PC-9 (cell line): ENCODE data around the gene ZNF469. TPM values are rescaled to one million over a fixed set of nuclear protein-coding genes. Genes with fewer than 3 reads are reported as not detected.

Experiments used
- BruUV-seq: library from RNA; stranded (reverse); fragments of 400-500 nt; replicated peaks from 2 replicates; lab custom pipeline; 2021; lab: Mats Ljungman, UMichigan
- CTCF ChIA-PET: fragments of 300-600 bp; sonication (Branson Sonifier 250); formaldehyde crosslinking; loops from one replicate; lab custom pipeline; 2022; ENCODE audit warnings: antibody characterized with exemption; lab: Charles Lee
- POLR2A ChIA-PET: fragments of 300-600 bp; sonication (Branson Sonifier 250); formaldehyde crosslinking; loops from one replicate; lab custom pipeline; 2022; ENCODE audit warnings: antibody characterized with exemption; ENCODE audit not compliant: unreplicated experiment; lab: Charles Lee
- DNase-seq, 2 experiments: peaks; one replicate each; pipeline versions ENCODE4 v3.0.0 to v3.0.0-alpha.2; 2015 to 2022; ENCODE audit warnings: mixed read lengths in 1 of 2
- H2AFZ ChIP-seq: fragments of 200-600 bp; sonication (generic); 2 replicates; pipeline ENCODE4 v1.8.1; 2017; ENCODE audit warnings: antibody characterized with exemption
- H3F3A ChIP-seq: fragments of 200-600 bp; sonication (generic); 2 replicates; pipeline ENCODE4 v1.8.1; 2017; ENCODE audit warnings: antibody characterized with exemption, mild to moderate bottlenecking, low read depth; ENCODE audit not compliant: insufficient read depth
- H3K27ac ChIP-seq: fragments of 200-600 bp; sonication (generic); 2 replicates; pipeline ENCODE4 v1.6.1; 2016; ENCODE audit warnings: mixed run types
- H3K27me3 ChIP-seq: fragments of 200-600 bp; sonication (generic); 2 replicates; pipeline ENCODE4 v1.6.1; 2016; ENCODE audit warnings: low read depth, mixed run types; ENCODE audit not compliant: insufficient read depth
- H3K36me3 ChIP-seq: fragments of 200-600 bp; sonication (generic); 2 replicates; pipeline ENCODE4 v1.6.1; 2016; ENCODE audit warnings: low read depth, mixed run types
- H3K4me1 ChIP-seq: fragments of 200-600 bp; sonication (generic); replicated peaks from 2 replicates; pipeline ENCODE4 v1.6.1; 2016; ENCODE audit warnings: mixed run types; ENCODE audit not compliant: insufficient read depth
- H3K4me2 ChIP-seq: fragments of 200-600 bp; sonication (generic); 2 replicates; pipeline ENCODE4 v1.6.1; 2017; ENCODE audit warnings: mixed run types
- H3K4me3 ChIP-seq: fragments of 200-600 bp; sonication (generic); 2 replicates; pipeline ENCODE4 v1.6.1; 2016; ENCODE audit warnings: mixed run types
- H3K79me2 ChIP-seq: fragments of 200-600 bp; sonication (generic); 2 replicates; pipeline ENCODE4 v1.6.1; 2017; ENCODE audit warnings: low read depth, mixed run types
- H3K9me2 ChIP-seq: fragments of 200-600 bp; sonication (generic); 2 replicates; pipeline ENCODE4 v1.8.1; 2017; ENCODE audit warnings: mild to moderate bottlenecking; ENCODE audit not compliant: insufficient read depth
- H3K9me3 ChIP-seq: fragments of 200-600 bp; sonication (generic); 2 replicates; pipeline ENCODE4 v1.8.1; 2016; ENCODE audit warnings: low read depth; ENCODE audit not compliant: insufficient read depth
- H4K20me1 ChIP-seq: fragments of 200-600 bp; sonication (generic); 2 replicates; pipeline ENCODE4 v1.8.1; 2017; ENCODE audit not compliant: insufficient read depth
- CTCF ChIP-seq: fragments of 200-600 bp; sonication (generic); conservative IDR thresholded peaks from 2 replicates; pipeline ENCODE4 v1.6.1; 2017; ENCODE audit warnings: mixed run types, antibody characterized with exemption, mild to moderate bottlenecking, moderate library complexity
- EZH2 ChIP-seq: fragments of 200-600 bp; sonication (generic); IDR thresholded peaks from 2 replicates; pipeline ENCODE4 v1.8.0; 2017; ENCODE audit warnings: antibody characterized with exemption, low read depth
- intact Hi-C: fragments of 100-400 bp; cut with micrococcal nuclease; formaldehyde crosslinking; loops from one replicate; pipeline ENCODE4 v1.10.0; 2022; ENCODE audit not compliant: unreplicated experiment
- total RNA-seq: library from RNA; stranded (reverse); gene quantifications from 2 replicates; pipeline ENCODE4 v1.2.3, GENCODE V29; 2021

Gene ZNF469
- total RNA-seq, 1 experiment from 2014 or later: 9.8 TPM

GRCh38 chr16:88404769-88405168, 22.0 kb downstream of the ZNF469 start:
- no peak overlapping the region for H2AFZ ChIP-seq

GRCh38 chr16:88405216-88406060, 22.7 kb downstream of the ZNF469 start:
- H3K9me2 ChIP-seq: no peaks in the 10 kb centered on the region
- DNase-seq: no peak
- no peaks in the 10 kb centered on the region for H3K79me2 ChIP-seq
- ChIA-PET POLR2A (interaction anchor here (0.6 kb wide), 1 partner anchor 144 kb away, joined by 4 read pairs; no protein-coding TSS in a partner anchor), CTCF (no interaction called here)
- H3F3A ChIP-seq: no peaks in the 10 kb centered on the region
- no peaks in the 10 kb centered on the region for H4K20me1 ChIP-seq
- no peaks in the 10 kb centered on the region for H3K9me3 ChIP-seq
- H3K36me3 ChIP-seq: no peaks in the 10 kb centered on the region
- no peak overlapping the region for H2AFZ ChIP-seq
- intact Hi-C loops: no loop called here
- TF ChIP-seq EZH2 (no peak), CTCF (no peak)
- no peaks in the 10 kb centered on the region for H3K4me1 ChIP-seq
- no peak overlapping the region for H3K4me3 ChIP-seq
- H3K27ac ChIP-seq: no peak overlapping the region
- BruUV-seq: no TSS peak
- H3K27me3 ChIP-seq: no peaks in the 10 kb centered on the region
- H3K4me2 ChIP-seq: no peak overlapping the region

More at GRCh38 chr16:88404769-88405168, 22.0 kb downstream of the ZNF469 start:
- Histone ChIP-seq H3K27me3 (no peaks in the 10 kb centered on the region), H3F3A (no peaks in the 10 kb centered on the region), H3K4me3 (no peak overlapping the region), H3K4me1 (no peaks in the 10 kb centered on the region), H3K9me3 (no peaks in the 10 kb centered on the region), H3K9me2 (no peaks in the 10 kb centered on the region), H3K27ac (no peak overlapping the region), H4K20me1 (no peaks in the 10 kb centered on the region), H3K4me2 (no peak overlapping the region), H3K36me3 (no peaks in the 10 kb centered on the region), H3K79me2 (no peaks in the 10 kb centered on the region)
- BruUV-seq: no TSS peak
- CTCF ChIA-PET: no interaction called here
- POLR2A ChIA-PET: no interaction called here
- DNase-seq: no peak
- TF ChIP-seq CTCF (no peak), EZH2 (no peak)
- intact Hi-C loops: no loop called here

GRCh38 chr16:88406096-88407041, 23.6 kb downstream of the ZNF469 start:
- Histone ChIP-seq H3K27ac (no peak overlapping the region), H3K9me3 (no peaks in the 10 kb centered on the region), H3K27me3 (no peaks in the 10 kb centered on the region), H4K20me1 (no peaks in the 10 kb centered on the region), H3K9me2 (no peaks in the 10 kb centered on the region), H3K4me3 (no peak overlapping the region), H3K4me1 (no peaks in the 10 kb centered on the region), H3K36me3 (no peaks in the 10 kb centered on the region), H3K4me2 (no peak overlapping the region), H2AFZ (no peak overlapping the region), H3K79me2 (no peaks in the 10 kb centered on the region), H3F3A (no peaks in the 10 kb centered on the region)
- intact Hi-C loops: no loop called here
- TF ChIP-seq CTCF: no peak
- CTCF ChIA-PET: no interaction called here
- no peak for DNase-seq
- POLR2A ChIA-PET: interaction anchor here (0.6 kb wide), 1 partner anchor 145 kb away, joined by 4 read pairs; no protein-coding TSS in a partner anchor
- no TSS peak for BruUV-seq
